HL-60 (cell line): ENCODE measurements around the gene SF3B4.
A peak's percentile ranks its signal among the peaks of the same experiment; 100 is the strongest.
"Not testable (repeated sequence)": the region's sequence is repeated elsewhere in the genome, so short reads cannot be mapped to it uniquely, and the experiment has no call there.

Source experiments
- DNase-seq, 2 experiments: peaks; one replicate each; pipeline ENCODE4 v3.0.0-alpha.2; 2010 to 2020; ENCODE audit warnings: low read depth in 1 of 2, low spot score in 1 of 2
- H3K27ac ChIP-seq: fragments of 250-450 bp; sonication (Bioruptor Pico); replicated peaks from 2 replicates; pipeline ENCODE4 v1.5.1; 2020; ENCODE audit warnings: mild to moderate bottlenecking, moderate library complexity
- H3K27me3 ChIP-seq: fragments of 250-450 bp; sonication (Bioruptor Pico); 2 replicates; pipeline ENCODE4 v1.5.1; 2021; ENCODE audit warnings: mild to moderate bottlenecking, moderate library complexity; ENCODE audit not compliant: insufficient read depth, poor library complexity, severe bottlenecking
- H3K4me3 ChIP-seq: replicated peaks from 2 replicates; pipeline ENCODE4 v1.5.1; 2011; ENCODE audit warnings: mild to moderate bottlenecking, control low read depth, low read length; ENCODE audit not compliant: insufficient read depth
- GABPA ChIP-seq: IDR thresholded peaks from 2 replicates; pipeline ENCODE4 v1.6.1; 2012; ENCODE audit warnings: low read depth
- POLR2AphosphoS5 ChIP-seq: IDR thresholded peaks from 2 replicates; pipeline ENCODE4 v1.6.1; 2012; ENCODE audit warnings: low read depth
- SPI1 ChIP-seq: IDR thresholded peaks from 2 replicates; pipeline ENCODE4 v1.6.1; 2012; ENCODE audit warnings: low read depth, mild to moderate bottlenecking, borderline replicate concordance
- TF ChIP-seq, protein P1 (sequence below): IDR thresholded peaks from 2 replicates; pipeline ENCODE4 v1.6.1; 2012; ENCODE audit warnings: low read depth; ENCODE audit not compliant: insufficient replicate concordance
- TF ChIP-seq, protein P2 (sequence below): IDR thresholded peaks from one replicate; pipeline ENCODE4 v1.5.1; 2011; ENCODE audit warnings: low read length, control low read depth, inconsistent platforms; ENCODE audit not compliant: insufficient read depth

SF3B4 gene

DNA sequence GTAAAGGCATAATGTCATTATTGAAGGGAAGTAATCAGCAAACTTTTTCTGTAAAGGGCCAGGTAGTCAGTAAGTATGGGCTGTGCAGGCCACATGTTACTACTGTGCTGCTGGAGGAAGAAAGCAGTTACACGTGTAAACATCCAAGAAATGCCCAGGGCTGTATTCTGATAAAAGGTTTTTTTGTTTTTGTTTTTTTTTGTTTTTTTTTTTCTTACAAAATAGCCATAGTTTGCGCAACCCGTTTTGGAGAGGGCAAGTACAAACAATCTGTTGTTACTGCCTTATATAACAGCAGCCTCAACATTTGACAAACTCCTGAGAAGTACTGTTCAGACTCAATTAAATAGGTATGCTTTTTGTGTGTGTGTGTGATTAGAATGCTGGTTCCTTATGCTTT is 35.8 kb upstream of the SF3B4 start:
- DNase-seq = no peak
- H3K4me3 ChIP-seq = no peak overlapping the region
- H3K27ac ChIP-seq = no peak overlapping the region
- TF ChIP-seq, protein P1, sequence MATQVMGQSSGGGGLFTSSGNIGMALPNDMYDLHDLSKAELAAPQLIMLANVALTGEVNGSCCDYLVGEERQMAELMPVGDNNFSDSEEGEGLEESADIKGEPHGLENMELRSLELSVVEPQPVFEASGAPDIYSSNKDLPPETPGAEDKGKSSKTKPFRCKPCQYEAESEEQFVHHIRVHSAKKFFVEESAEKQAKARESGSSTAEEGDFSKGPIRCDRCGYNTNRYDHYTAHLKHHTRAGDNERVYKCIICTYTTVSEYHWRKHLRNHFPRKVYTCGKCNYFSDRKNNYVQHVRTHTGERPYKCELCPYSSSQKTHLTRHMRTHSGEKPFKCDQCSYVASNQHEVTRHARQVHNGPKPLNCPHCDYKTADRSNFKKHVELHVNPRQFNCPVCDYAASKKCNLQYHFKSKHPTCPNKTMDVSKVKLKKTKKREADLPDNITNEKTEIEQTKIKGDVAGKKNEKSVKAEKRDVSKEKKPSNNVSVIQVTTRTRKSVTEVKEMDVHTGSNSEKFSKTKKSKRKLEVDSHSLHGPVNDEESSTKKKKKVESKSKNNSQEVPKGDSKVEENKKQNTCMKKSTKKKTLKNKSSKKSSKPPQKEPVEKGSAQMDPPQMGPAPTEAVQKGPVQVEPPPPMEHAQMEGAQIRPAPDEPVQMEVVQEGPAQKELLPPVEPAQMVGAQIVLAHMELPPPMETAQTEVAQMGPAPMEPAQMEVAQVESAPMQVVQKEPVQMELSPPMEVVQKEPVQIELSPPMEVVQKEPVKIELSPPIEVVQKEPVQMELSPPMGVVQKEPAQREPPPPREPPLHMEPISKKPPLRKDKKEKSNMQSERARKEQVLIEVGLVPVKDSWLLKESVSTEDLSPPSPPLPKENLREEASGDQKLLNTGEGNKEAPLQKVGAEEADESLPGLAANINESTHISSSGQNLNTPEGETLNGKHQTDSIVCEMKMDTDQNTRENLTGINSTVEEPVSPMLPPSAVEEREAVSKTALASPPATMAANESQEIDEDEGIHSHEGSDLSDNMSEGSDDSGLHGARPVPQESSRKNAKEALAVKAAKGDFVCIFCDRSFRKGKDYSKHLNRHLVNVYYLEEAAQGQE = no peak
- no peak for TF ChIP-seq SPI1
- no peaks in the 10 kb centered on the region for H3K27me3 ChIP-seq

DNA sequence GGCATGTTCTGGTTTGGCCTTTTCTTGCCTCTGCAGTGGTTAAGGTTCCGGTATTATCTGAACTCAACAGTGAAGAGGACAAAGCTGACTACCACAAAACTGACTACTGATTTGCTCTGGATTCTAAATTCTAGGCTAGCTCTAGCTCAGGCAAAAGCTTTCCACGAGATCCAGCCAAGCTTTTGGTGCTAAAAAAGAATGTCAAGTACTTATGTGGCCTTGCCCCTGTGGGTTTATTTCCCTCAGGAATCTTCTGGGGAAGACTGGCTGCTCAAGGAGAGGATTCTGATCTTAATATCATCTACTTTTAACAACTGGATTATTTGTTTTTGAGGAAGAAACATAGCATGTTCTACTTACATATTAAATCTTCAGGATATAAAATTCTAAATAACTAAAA is 35.1 kb upstream of the SF3B4 start:
- no peaks in the 10 kb centered on the region for H3K27me3 ChIP-seq
- TF ChIP-seq GABPA = no peak
- TF ChIP-seq, protein P1 = no peak
- TF ChIP-seq, protein P2, sequence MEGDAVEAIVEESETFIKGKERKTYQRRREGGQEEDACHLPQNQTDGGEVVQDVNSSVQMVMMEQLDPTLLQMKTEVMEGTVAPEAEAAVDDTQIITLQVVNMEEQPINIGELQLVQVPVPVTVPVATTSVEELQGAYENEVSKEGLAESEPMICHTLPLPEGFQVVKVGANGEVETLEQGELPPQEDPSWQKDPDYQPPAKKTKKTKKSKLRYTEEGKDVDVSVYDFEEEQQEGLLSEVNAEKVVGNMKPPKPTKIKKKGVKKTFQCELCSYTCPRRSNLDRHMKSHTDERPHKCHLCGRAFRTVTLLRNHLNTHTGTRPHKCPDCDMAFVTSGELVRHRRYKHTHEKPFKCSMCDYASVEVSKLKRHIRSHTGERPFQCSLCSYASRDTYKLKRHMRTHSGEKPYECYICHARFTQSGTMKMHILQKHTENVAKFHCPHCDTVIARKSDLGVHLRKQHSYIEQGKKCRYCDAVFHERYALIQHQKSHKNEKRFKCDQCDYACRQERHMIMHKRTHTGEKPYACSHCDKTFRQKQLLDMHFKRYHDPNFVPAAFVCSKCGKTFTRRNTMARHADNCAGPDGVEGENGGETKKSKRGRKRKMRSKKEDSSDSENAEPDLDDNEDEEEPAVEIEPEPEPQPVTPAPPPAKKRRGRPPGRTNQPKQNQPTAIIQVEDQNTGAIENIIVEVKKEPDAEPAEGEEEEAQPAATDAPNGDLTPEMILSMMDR = no peak
- no peak for TF ChIP-seq SPI1
- no peak for TF ChIP-seq POLR2AphosphoS5
- no peak for DNase-seq
- no peak overlapping the region for H3K4me3 ChIP-seq
- H3K27ac ChIP-seq = no peak overlapping the region

DNA sequence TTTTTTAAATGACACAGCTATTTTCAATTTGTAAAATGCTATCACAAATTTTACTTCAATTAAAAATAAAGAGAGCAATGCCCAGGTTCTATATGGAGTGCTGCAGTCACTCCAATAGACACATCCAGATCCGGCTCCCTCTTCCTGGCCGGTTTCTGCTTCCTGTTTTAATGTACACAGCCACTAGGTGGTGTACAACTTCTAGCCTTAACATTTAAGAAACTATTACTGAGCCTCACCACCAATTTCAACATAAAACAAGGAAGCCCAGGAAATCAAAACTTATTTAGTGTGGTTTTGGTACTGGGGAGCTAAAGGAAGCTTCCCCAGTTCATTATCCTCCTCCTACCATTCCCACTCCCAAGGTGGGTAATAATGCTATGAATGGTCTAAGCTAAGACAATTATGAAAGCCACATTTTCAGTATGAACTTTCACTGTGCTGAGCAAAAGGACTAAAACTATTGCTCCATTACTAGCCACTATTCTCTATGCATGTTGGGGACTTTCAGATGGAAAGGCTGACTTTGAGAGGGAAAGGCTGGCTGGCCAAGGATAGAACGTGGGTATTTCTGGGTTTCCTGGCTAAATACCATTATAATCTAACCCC is 34.5 kb upstream of the SF3B4 start:
- H3K27me3 ChIP-seq = no peaks in the 10 kb centered on the region
- H3K27ac ChIP-seq = no peak overlapping the region
- TF ChIP-seq GABPA (no peak), SPI1 (peak; percentile 51; the same call in 1 of the 2 replicates)
- TF ChIP-seq, protein P2 = peak; percentile 29
- TF ChIP-seq, protein P1 = no peak
- no peak overlapping the region for H3K4me3 ChIP-seq
- peak; percentile 64 to 76 for DNase-seq

DNA sequence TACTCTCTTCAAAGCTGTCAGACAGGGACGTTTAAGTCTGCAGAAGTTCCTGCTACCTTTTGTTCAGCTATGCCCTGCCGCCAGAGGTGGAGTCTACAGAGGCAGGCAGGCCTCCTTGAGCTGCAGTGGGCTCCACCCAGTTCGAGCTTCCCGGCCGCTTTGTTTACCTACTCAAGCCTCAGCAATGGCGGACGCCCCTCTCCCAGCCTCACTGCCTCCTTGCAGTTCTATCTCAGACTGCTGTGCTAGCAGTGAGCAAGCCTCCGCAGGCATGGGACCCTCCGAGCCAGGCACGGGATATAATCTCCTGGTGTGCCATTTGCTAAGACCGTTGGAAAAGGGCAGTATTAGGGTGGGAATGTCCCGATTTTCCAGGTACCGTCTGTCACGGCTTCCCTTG is 29.9 kb upstream of the SF3B4 start:
- not testable (repeated sequence) for H3K27ac ChIP-seq

More for the DNA sequence above, 29.9 kb upstream of the SF3B4 start:
- not testable (repeated sequence) for H3K27me3 ChIP-seq, H3K4me3 ChIP-seq, DNase-seq
